Measurements from ENCODE around the gene CYB5RL. TPM values are rescaled to one million over a fixed set of nuclear protein-coding genes. Genes with fewer than 3 reads are reported as not detected.

CYB5RL gene
- total RNA-seq, 2 donors from 2014 or later = 3.6 to 12.1 TPM

- no peaks in the 10 kb centered on the region for H3K36me3 ChIP-seq
- intact Hi-C loops (cut with DNase I) = loop anchor here (10.0 kb wide), 1 partner anchor 201 kb away; no protein-coding TSS in a partner anchor
These were observed 6.4 kb downstream of the CYB5RL start for GRCh38 chr1:54193453-54193852.

DNA sequence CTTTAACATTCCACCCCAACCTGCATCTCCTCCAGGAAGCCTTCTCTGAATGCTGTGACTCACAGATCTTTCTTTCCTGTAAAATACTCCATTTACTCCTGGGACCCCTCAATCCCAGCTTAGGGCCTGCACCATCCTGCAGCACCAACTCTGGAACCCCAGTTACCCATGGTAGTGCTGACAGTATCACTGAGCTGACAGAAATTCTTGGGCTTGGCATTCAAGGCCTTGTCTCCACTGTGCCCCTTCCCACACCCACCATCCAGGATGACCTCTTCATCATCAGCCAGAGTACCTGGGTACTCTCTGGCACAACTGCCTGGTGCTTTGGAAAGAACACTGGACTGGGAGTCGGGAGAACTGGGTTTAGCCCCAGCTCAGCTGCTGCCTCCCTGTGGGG lies 8.3 kb downstream of the CYB5RL start:
- Histone ChIP-seq H3K36me3 (no peaks in the 10 kb centered on the region), H3K27me3 (no peaks in the 10 kb centered on the region), H3K4me3 (no peak overlapping the region), H3K9ac (ENCODE audit: low read depth in 2 of 2, low read length in 2 of 2) (no peak overlapping the region), H3K4me1 (no peaks in the 10 kb centered on the region), H3K9me3 (no peaks in the 10 kb centered on the region), H3K27ac (no peak overlapping the region)
- no peak for DNase-seq
- intact Hi-C loops (cut with DNase I) = loop anchor here (10.0 kb wide), 1 partner anchor 203 kb away; no protein-coding TSS in a partner anchor
- no peak for TF ChIP-seq CTCF (IDR thresholded peaks at IDR 0.05)

More at GRCh38 chr1:54193453-54193852, 6.4 kb downstream of the CYB5RL start:
- H3K27ac ChIP-seq = no peak overlapping the region
- DNase-seq = no peak
- no peaks in the 10 kb centered on the region for H3K9me3 ChIP-seq
- no peaks in the 10 kb centered on the region for H3K4me1 ChIP-seq
- TF ChIP-seq CTCF (IDR thresholded peaks at IDR 0.05) = no peak
- no peaks in the 10 kb centered on the region for H3K27me3 ChIP-seq
- H3K9ac ChIP-seq (ENCODE audit: low read depth in 2 of 2, low read length in 2 of 2) = no peak overlapping the region
- H3K4me3 ChIP-seq = no peak overlapping the region

- no peaks in the 10 kb centered on the region for H3K9me3 ChIP-seq
- H3K27me3 ChIP-seq = no peaks in the 10 kb centered on the region
- no peaks in the 10 kb centered on the region for H3K36me3 ChIP-seq
- no peak overlapping the region for H3K27ac ChIP-seq
- no peak overlapping the region for H3K9ac ChIP-seq (ENCODE audit: low read depth in 2 of 2, low read length in 2 of 2)
- intact Hi-C loops (cut with DNase I) = loop anchor here (10.0 kb wide), 1 partner anchor 204 kb away; no protein-coding TSS in a partner anchor
- no peak overlapping the region for H3K4me3 ChIP-seq
- TF ChIP-seq CTCF (IDR thresholded peaks at IDR 0.05) = no peak
- DNase-seq = no peak
- no peaks in the 10 kb centered on the region for H3K4me1 ChIP-seq
These were observed 9.3 kb downstream of the CYB5RL start for GRCh38 chr1:54190526-54190925.

DNA sequence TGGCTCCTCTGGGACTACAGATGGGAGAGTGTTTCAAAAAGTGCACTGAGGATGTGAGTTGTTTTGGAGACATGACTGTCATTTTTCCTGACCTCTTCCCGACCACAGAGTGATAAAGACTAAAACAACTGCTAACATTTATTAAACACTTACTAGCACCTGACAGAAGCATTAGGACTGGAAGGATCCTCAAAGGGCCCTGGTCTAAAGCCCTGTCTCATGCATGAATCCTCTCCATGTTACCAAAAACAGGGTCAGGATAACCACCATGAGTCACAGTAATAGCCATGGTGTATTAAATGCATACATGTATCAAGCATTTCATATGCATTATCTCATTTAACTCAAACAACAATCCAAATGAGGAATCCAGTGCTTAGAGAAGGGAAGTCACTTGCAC lies 11.5 kb downstream of the CYB5RL start:
- Histone ChIP-seq H3K27ac (no peak overlapping the region), H3K9ac (ENCODE audit: low read depth in 2 of 2, low read length in 2 of 2) (no peak overlapping the region), H3K4me1 (no peaks in the 10 kb centered on the region), H3K27me3 (no peaks in the 10 kb centered on the region), H3K36me3 (no peaks in the 10 kb centered on the region), H3K9me3 (no peaks in the 10 kb centered on the region), H3K4me3 (no peak overlapping the region)
- intact Hi-C loops (cut with DNase I) = loop anchor here (10.0 kb wide), 1 partner anchor 307 kb away; no protein-coding TSS in a partner anchor
- DNase-seq = no peak
- TF ChIP-seq CTCF (IDR thresholded peaks at IDR 0.05) = no peak

DNA sequence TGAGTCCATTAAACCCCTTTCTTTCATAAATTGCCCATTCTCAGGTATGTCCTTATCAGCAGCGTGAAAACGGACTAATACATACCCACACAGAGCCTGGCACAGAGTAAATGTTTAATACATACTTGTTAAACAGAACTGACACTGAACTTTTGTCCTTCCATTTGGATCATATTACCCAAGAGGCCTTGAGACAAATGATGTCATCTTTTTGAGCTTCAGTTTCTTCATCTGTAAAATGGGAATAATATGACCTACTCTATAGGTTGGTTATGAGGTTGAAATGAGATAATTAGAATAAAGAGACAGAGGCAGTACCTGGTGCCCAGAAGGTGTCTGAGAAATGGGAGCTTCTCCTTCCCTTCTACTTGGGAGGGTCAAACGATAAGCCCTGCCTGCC lies 13.8 kb downstream of the CYB5RL start:
- Histone ChIP-seq H3K9ac (ENCODE audit: low read depth in 2 of 2, low read length in 2 of 2) (no peak overlapping the region), H3K4me1 (no peaks in the 10 kb centered on the region), H3K27me3 (no peaks in the 10 kb centered on the region), H3K36me3 (no peaks in the 10 kb centered on the region), H3K9me3 (no peaks in the 10 kb centered on the region), H3K4me3 (no peak overlapping the region), H3K27ac (no peak overlapping the region)
- intact Hi-C loops (cut with DNase I) = loop anchor here (10.0 kb wide), 1 partner anchor 309 kb away; no protein-coding TSS in a partner anchor
- no peak for TF ChIP-seq CTCF (IDR thresholded peaks at IDR 0.05)
- no peak for DNase-seq

Measured in colonic mucosa (tissue), 4 donors.